ENCODE results near the gene MDM2. TPM values are rescaled to one million over a fixed set of nuclear protein-coding genes. Genes with fewer than 3 reads are reported as not detected.
A peak's percentile ranks its signal among the peaks of the same experiment; 100 is the strongest.

Gene MDM2
- total RNA-seq, 2 donors from 2014 or later, result 54.1 to 93.4 TPM

GRCh38 chr12:68784015-68784414 is 24.0 kb upstream of the MDM2 start:
- no peaks in the 10 kb centered on the region for H3K36me3 ChIP-seq (replicated peaks in 1 of 2; ENCODE audit: insufficient read depth in 1 of 2, low read depth in 2 of 2)
- ATAC-seq, result no peak
- H3K9me3 ChIP-seq, result no peaks in the 10 kb centered on the region

DNA sequence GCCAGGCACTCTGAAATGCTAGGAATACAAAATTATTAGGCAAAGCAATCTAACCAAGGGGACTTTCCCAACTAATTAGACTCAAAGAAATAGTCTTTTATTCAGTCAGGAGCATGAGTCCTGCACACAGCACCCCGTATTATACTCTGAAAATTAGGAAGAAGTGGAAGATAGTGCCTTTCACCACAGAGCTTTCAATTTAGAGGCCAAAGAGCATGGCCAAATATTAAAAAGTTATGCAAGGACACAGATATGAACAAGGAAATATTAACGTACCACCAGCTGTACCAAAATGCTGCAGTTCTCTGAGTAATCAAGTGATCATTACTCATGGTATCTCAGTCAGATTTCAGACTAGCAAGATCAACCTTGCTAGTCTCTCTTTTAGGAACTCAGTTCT is 22.6 kb upstream of the MDM2 start:
- 18 to 28% methylated on average over 2 of the region's 2 CpGs for WGBS, 2 donors
- TF ChIP-seq CTCF (IDR thresholded peaks at IDR 0.05), result no peak
- no peak for TF ChIP-seq POLR2A (IDR thresholded peaks at IDR 0.05)
- Histone ChIP-seq H3K36me3 (replicated peaks in 1 of 2; ENCODE audit: insufficient read depth in 1 of 2, low read depth in 2 of 2) (no peaks in the 10 kb centered on the region), H3K9me3 (no peaks in the 10 kb centered on the region), H3K27me3 (no peaks in the 10 kb centered on the region), H3K4me3 (no peak overlapping the region), H3K4me1 (peaks cover 48% of the 10 kb centered on the region), H3K27ac (peak overlapping the region in 2 of 4 donors; percentile 51 to 81)
- DNase-seq (no peak), ATAC-seq (no peak)
- intact Hi-C loops (cut with DNase I), result no loop called here

More at GRCh38 chr12:68784015-68784414, 24.0 kb upstream of the MDM2 start:
- H3K27me3 ChIP-seq, result no peaks in the 10 kb centered on the region
- H3K27ac ChIP-seq, result no peak overlapping the region
- no peak overlapping the region for H3K4me3 ChIP-seq
- intact Hi-C loops (cut with DNase I), result no loop called here
- peak in 1 of 4 donors; percentile 55 for DNase-seq
- TF ChIP-seq CTCF (IDR thresholded peaks at IDR 0.05), result no peak
- no peak for TF ChIP-seq POLR2A (IDR thresholded peaks at IDR 0.05)
- H3K4me1 ChIP-seq, result peaks cover 40% of the 10 kb centered on the region
- 80 to 93% methylated on average over 8 of the region's 8 CpGs for WGBS, 2 donors

- no peaks in the 10 kb centered on the region for H3K36me3 ChIP-seq (replicated peaks in 1 of 2; ENCODE audit: insufficient read depth in 1 of 2, low read depth in 2 of 2)
- 29 to 36% methylated on average over 5 of the region's 5 CpGs for WGBS, 2 donors
- intact Hi-C loops (cut with DNase I), result no loop called here
- H3K4me1 ChIP-seq, result peaks cover 48% of the 10 kb centered on the region
- DNase-seq (no peak), ATAC-seq (no peak)
- H3K27ac ChIP-seq, result peak overlapping the region in 2 of 4 donors; percentile 51 to 81
- no peaks in the 10 kb centered on the region for H3K27me3 ChIP-seq
- TF ChIP-seq CTCF (IDR thresholded peaks at IDR 0.05) (no peak), POLR2A (IDR thresholded peaks at IDR 0.05) (no peak)
- H3K4me3 ChIP-seq, result no peak overlapping the region
- H3K9me3 ChIP-seq, result no peaks in the 10 kb centered on the region
These were observed 22.2 kb upstream of the MDM2 start for GRCh38 chr12:68785823-68786222.

GRCh38 chr12:68786929-68787328 is 21.0 kb upstream of the MDM2 start:
- intact Hi-C loops (cut with DNase I), result no loop called here
- Histone ChIP-seq H3K9me3 (no peaks in the 10 kb centered on the region), H3K27me3 (no peaks in the 10 kb centered on the region), H3K4me3 (no peak overlapping the region), H3K36me3 (replicated peaks in 1 of 2; ENCODE audit: insufficient read depth in 1 of 2, low read depth in 2 of 2) (no peaks in the 10 kb centered on the region), H3K27ac (peak overlapping the region; percentile 14 to 81 (median 53)), H3K4me1 (peaks cover 48% of the 10 kb centered on the region)
- ATAC-seq (peak; percentile 24), DNase-seq (no peak)
- 47 to 56% methylated on average over 2 of the region's 2 CpGs for WGBS, 2 donors
- peak in 3 of 7 experiments; percentile 10 to 31 (median 19) for TF ChIP-seq CTCF (IDR thresholded peaks at IDR 0.05)
- no peak for TF ChIP-seq POLR2A (IDR thresholded peaks at IDR 0.05)

- Histone ChIP-seq H3K4me1 (peaks cover 48% of the 10 kb centered on the region), H3K4me3 (no peak overlapping the region), H3K36me3 (replicated peaks in 1 of 2; ENCODE audit: insufficient read depth in 1 of 2, low read depth in 2 of 2) (no peaks in the 10 kb centered on the region), H3K9me3 (no peaks in the 10 kb centered on the region), H3K27me3 (no peaks in the 10 kb centered on the region), H3K27ac (peak overlapping the region in 1 of 4 donors; percentile 81)
- intact Hi-C loops (cut with DNase I), result no loop called here
- TF ChIP-seq CTCF (IDR thresholded peaks at IDR 0.05) (no peak), POLR2A (IDR thresholded peaks at IDR 0.05) (no peak)
- no peak for ATAC-seq
- WGBS, 2 donors, result 90 to 92% methylated on average over 3 of the region's 3 CpGs
- no peak for DNase-seq
These were observed 19.3 kb upstream of the MDM2 start for GRCh38 chr12:68788554-68789143.
